C4-2B (cell line): ENCODE results near the gene TSC22D1.

Source experiments
- H3K27ac ChIP-seq: fragments of 450-650 bp; 2 replicates; pipeline ENCODE4 v1.5.1; 2017
- CTCF ChIP-seq: fragments of 450-650 bp; conservative IDR thresholded peaks from 2 replicates; pipeline ENCODE4 v1.5.1; 2017; ENCODE audit warnings: mild to moderate bottlenecking
- ZFX ChIP-seq: fragments of 450-650 bp; IDR thresholded peaks from 2 replicates; pipeline ENCODE4 v1.6.1; 2017

The TSC22D1 gene

GRCh38 chr13:44440046-44440608, 136.0 kb downstream of the TSC22D1 start:
- no peak overlapping the region for H3K27ac ChIP-seq

GRCh38 chr13:44439452-44440024, 136.6 kb downstream of the TSC22D1 start:
- H3K27ac ChIP-seq, result no peak overlapping the region

More at GRCh38 chr13:44440046-44440608, 136.0 kb downstream of the TSC22D1 start:
- TF ChIP-seq CTCF (no peak), ZFX (no peak)

GRCh38 chr13:44438234-44438579, 137.9 kb downstream of the TSC22D1 start:
- TF ChIP-seq CTCF, result peak; percentile 38
- no peak for TF ChIP-seq ZFX
- no peak overlapping the region for H3K27ac ChIP-seq

More at GRCh38 chr13:44439452-44440024, 136.6 kb downstream of the TSC22D1 start:
- TF ChIP-seq CTCF, result no peak
- no peak for TF ChIP-seq ZFX

GRCh38 chr13:44437356-44438233, 138.5 kb downstream of the TSC22D1 start:
- peak; percentile 63 for TF ChIP-seq CTCF
- no peak for TF ChIP-seq ZFX
- H3K27ac ChIP-seq, result peak overlapping the region; percentile 95

- no peak for TF ChIP-seq ZFX
- no peak for TF ChIP-seq CTCF
- peak overlapping the region; percentile 95 for H3K27ac ChIP-seq
These were observed 139.4 kb downstream of the TSC22D1 start for GRCh38 chr13:44436589-44437337.

- H3K27ac ChIP-seq, result peak overlapping the region; percentile 95
- no peak for TF ChIP-seq ZFX
- no peak for TF ChIP-seq CTCF
These were observed 140.1 kb downstream of the TSC22D1 start for GRCh38 chr13:44435919-44436510.
